HG03045 (cell line): ENCODE data around the gene OR7A10.

Experiments used
- ATAC-seq: cut with Tn5 transposase; IDR thresholded peaks from one replicate; pipeline ENCODE4 v1.9.1; 2021; ENCODE audit warnings: mild to moderate bottlenecking, moderate library complexity; ENCODE audit not compliant: unreplicated experiment

The OR7A10 gene

DNA sequence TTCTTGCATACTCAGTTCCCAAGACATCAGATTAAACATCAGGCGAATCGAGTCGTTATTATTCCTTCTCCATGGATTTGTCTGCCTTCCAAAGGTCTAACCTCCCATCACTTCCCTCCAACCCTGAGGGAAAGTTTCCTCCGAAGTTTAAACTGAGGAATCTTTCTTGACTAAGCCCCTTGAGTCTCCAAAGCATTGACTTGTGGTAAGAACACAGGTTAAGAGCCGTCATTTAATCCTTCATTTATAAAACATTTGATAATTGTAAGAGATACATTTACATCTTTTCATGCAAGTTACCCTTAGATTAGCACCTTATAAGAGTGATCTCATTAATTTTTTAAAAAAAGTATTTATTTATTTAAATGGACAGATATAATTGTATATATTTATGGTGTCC lies at the start of gene OR7A10:
OR7A10 (minus strand) TSS at position 101 of the 400 bp plus-strand sequence. CDS start 7,045 bp downstream, outside the sequence.
- no peak for ATAC-seq

DNA sequence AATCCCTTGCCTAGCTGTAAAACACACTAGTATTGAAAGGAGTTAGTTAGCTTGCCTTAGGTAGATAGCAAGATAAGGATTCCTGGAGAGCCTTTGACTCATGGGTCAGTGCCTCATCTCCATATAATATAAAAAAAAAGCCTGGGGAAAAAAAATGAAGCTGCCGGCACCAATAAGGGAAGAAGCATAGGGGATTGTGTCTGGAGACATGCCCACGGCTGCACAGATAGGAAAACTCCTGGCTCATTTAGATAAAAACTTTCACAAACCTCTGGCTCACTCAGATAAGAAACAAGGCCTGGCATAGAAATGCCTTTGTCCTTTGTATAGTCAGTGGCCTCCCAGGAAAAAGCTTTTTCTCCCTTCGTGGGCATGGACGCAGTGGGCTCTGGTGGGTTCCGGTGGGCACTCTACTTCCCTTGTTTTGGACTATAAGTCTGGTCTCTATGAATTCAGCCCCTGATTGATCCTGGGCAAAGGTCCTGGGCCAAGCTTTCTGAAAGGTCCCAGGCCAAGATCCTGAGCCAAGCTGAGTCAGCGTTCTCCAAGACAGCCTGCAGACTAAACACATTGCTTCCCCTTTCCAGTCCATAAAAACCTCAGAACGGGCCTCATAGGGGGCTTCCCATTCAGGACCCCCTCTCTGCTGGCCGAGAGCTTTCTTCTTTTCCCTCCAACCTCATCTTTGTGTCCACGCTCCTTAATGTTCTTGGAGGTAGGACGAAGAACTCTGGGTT lies 42.1 kb upstream of the OR7A10 start:
- ATAC-seq: no peak

DNA sequence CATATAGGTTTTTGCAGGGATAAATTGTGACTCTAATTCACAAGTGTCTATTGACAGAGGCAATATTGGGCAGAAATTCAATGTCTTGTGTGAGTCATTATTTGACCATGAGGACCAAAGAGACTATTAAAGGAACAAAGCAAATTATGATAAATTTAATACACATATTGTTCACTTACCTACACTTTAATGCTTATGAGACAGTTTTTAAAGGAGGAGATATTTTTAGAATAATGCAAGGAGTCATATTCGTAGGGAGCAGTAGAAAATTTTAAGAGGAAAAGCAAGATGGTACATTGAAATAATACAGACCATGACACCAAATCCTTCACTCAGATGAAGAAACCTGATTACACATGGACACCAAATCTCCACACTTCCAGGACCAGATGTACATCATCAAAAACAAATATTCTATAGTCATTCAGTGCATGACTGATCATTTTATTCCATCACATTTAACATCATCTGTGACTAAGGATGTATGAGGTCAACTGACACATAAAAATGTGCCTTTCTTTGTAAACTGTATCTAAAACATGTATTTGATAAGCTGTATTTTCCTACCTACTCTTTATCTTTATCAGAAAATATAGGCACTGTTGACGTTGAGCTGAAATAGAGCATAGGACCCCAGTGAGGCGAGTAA lies 41.4 kb upstream of the OR7A10 start:
- no peak for ATAC-seq

DNA sequence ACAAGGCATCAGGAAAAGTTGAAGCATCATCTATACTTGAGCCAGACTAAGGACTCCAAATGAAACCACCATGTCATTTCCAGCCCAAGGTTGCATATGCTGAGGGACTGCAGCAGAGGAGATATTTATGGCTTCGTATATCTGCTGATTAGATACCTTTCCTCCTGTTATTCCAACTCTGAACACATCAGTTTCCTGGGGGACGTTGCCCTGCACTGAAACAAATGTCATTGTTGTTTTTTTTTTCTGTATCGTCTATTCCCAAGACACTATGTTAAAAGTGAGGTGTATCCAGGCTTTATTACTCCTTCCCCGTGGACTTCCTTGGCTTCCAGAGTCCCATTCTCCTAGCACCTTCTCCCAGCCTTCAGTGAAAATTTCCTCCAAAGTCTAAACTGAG lies 37.3 kb upstream of the OR7A10 start, which contains the start of gene OR7A17:
OR7A17 (minus strand) TSS at position 101 of the 400 bp plus-strand sequence. CDS start 4,777 bp downstream, outside the sequence.
- no peak for ATAC-seq

DNA sequence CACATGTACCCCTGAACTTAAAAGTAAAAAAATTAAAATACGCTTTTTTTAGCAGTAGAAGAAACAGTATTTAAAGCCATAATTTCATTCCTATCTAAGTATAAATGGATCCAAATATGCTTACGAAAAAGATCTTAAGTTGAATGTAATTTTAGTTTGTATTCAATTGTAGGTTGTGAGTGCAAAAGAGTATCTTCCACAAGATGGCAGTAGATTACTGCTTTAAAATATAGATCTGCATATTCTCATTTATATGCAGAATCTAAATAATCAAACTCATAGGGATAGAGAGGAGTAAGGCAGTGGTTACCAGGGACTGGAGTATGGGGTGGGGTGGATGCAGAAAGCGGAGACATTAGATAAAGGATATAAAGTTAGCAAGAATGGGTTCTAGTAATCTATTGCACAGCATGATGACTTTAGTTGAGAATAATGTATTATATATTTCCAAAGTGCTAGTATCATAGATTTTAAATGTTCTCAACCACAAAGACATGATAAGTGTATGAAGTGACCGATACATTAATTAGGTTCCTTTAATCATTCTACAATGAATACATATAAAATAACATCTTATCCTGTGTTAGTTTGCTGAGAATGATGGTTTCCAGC lies 23.0 kb upstream of the OR7A10 start:
- no peak for ATAC-seq

DNA sequence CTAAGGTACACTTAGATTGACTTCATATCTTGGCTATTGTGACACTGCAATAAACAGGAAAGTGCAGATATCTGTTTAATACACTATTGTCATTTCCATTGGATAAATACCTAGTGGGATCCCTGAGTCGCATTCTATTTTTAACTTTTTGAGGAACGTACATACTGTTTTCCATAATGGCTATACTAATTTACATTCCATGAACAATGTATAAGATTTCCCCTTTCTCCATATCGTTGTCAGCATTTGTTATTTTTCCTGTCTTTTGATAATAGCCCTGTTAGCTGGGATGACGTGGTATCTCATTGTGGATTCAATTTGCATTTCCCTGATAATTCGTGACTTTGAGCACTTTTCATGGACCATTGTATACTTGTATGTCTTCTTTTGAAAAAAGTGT lies 19.8 kb upstream of the OR7A10 start:
- ATAC-seq: no peak

DNA sequence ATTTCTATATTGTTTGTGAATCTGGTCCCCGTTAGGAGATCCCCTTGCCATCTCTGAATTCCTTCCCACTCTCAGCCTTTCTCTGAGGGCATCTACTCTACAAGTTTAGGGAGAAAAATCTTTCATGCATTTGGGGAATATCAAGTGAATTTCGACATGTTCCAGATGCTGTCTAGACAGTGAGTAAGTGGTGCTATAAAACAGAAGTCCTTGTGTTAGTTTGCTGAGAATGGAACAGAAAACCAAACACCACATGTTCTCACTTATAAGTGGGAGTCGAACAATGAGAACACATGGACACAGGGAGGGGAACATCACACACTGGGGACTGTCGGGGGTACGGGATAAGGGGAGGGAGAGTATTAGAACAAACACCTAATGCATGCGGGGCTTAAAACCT lies 5.1 kb downstream of the OR7A10 start:
- no peak for ATAC-seq

DNA sequence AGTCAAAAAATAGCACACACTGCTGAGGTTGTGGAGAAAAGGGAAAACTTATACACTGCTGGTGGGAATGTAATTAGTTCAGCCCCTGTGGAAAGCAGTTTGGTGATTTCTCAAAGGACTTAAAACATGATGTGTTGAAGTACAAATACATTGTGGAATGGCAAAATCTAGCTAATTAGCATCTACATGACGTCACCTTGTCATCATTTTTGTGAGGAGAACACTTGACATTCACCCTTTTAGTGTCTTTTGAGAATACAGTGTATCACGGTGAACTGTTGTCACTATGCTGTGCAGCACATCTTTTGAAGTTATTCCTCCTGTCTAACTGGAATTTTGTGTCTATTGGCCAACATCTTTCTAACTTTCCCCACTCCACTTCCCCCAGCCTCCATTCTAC lies 5.6 kb downstream of the OR7A10 start:
- no peak for ATAC-seq

DNA sequence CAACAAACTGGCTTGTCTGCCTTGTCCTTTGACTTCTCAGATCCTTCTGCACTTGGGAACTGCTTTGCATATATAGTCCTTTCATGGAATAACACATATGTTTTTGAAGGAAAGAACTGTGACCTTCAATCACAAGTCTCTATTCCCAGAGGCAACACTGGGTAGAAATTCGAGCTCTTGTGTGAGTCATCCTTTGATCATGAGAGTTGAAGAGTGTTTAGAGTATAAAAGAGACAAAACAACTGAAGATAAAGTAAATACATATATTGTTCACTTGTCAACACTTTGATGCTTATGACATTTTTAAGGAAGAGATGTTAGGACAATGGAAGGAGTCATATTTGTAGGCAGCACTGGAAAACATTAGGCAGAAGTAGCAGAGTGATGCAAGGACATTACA lies 8.5 kb downstream of the OR7A10 start:
- ATAC-seq: no peak

DNA sequence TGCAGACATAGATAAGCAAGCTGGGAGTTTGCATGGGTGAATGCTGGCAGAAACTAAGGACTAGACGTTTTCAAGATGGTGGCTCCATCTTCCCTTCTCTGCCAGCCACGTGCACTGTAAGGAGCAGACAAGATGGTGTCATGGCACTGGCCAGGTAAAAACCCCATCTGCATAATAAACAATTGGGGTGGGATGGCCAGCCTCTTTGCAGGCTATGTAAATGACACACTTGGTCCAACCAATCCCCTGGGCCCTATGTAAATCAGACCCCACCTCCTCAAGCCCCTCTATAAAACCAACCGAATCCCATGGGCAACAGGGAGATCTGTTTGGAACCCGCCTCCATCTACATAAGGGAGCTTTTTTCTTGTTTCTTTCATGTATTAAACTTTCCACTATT lies 11.3 kb downstream of the OR7A10 start:
- no peak for ATAC-seq

DNA sequence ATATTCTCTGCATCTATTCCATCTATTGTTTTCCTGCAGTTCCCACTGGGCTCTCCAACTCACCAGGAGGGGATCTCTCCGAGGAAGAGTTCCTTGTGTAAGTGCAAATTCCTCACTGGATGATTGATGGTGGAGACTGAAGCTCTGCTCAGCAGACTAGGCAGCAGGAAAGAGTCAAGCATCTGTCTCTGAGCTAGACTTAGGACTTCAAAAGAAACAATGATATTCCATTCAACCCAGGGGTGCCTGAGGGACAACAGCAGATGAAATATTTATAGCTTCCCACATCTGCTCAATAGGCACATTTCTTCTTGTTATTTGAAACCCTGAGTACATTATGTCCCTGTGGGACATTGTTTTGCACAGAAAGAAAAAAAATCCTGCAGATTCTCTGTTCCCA lies 13.7 kb downstream of the OR7A10 start, which contains the start of the genes OR7A5 and OR7C1:
OR7A5 (minus strand) TSS at position 175 of the 400 bp plus-strand sequence. CDS start 6,944 bp downstream, outside the sequence.
OR7C1 (minus strand) TSS at position 175 of the 400 bp plus-strand sequence. CDS start 35,049 bp downstream, outside the sequence.
- ATAC-seq: no peak

DNA sequence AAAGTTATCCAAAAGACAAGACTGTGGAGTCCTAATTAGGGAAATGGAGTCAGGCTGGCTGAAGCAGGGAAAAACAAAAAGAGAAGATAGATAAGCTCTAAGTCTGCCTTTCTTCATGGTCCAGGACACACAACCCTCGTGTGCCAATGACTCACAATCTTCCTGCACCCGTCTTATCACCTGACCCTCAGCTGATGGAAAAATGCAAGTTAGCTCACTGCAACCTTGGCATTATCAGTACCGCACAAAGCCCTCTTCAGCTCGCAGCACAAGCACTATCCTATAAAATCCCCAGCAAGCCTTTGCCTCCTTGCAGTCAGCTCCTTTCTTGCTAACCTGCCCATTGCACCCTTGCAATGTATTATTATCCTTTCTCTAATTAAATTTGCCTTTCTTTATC lies 18.0 kb downstream of the OR7A10 start:
- no peak for ATAC-seq

DNA sequence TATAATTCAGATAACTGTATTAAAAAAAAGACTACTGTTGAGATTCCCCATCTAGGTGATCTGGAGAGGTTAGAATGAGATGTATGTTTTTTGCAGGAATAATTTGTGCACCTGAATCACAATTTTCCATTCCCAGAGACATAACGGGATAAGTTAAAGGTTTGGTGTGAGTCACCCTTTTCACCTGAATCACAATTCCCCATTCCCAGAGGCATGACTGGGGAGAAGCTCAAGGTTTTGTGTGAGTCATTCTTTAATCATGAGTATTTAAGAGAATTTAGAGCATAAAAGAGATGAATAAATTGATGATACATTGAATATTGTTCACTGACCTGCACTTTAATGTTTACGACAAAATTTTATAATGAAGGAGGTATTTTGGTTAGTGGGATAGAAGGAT lies 22.7 kb downstream of the OR7A10 start:
- ATAC-seq: no peak

DNA sequence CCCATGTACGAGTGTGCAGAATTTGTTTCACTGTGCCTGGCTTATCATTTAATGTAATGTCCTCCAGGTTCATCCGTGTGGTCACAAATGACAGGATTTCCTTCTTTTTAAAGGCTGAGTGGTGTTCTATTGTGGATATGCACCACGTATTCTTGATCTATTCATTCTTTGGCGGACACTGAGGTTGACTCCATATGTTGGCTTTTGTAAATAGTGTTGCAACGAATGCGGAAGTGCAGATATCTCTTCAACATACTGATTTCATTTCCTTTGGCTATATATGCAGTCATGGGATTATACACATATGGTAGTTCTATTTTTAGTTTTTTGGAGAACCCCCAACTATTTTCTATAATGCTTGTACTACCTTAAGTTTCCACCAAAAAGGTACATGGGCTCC lies 26.8 kb downstream of the OR7A10 start:
- no peak for ATAC-seq

DNA sequence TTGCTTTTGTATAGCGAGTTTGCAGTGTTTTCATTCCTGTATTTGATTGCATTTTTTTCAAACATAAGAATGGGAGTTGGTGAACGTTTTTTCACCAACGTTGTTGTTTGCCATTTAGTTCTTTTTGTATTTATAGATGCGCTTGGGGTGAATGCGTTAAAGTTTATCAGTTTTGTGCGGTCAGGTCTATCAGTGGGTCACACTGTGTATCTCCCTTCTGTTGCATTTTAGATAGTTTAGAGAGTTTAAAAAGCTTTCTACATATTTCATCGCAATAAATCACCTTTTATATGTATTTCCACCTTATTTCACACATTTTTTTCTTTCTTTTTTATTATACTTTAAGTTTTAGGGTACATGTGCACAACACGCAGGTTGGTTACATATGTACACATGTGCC lies 30.1 kb downstream of the OR7A10 start:
- ATAC-seq: no peak

DNA sequence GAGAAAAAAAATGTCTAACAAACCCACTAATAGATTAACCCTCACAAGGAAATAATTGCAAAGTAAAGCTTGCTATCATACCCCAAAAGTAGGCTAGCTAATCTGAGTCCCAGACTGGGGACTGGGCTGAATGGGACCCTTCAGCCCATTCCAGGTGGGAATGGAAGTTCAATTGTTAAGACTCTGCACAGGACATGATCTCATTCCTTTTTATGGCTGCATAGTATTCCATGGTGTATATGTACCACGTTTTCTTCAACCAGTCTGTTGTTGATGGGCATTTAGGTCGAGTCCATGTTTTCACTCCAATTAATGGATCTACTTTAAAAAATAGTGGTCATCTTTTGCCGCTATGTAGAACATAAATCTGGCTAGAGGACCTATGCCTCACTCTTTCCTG lies 31.7 kb downstream of the OR7A10 start:
- ATAC-seq: no peak

DNA sequence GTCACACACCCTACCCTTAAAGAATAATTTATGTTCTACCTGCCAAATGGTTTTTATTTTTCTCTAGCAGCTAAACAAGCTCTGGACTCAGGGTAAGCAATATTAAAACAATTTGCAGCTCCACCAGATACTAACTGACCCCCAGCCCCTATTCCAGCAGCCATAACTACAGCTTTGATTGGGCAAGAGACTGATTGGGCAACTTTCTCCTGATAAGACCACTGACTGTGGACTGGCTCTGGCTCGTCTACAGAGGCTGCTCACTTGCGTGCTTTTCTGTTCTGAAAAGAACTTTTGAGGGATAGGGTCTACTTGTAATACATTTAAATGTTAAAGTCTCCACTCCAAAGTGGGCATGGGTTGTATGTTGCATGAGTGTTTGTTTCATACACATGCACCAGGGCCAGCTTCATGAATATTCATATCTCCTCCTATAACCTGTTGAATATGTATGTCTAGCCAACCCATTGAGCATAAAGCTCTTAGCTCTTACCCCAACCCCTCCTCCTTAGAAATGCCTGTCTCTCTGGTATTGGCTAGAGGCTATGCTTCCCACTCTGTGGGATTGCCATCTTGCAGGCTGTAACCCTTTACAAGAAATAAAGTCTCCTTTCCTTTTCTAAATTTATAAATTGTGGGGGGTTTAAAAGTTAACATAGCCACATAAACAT lies 33.6 kb downstream of the OR7A10 start:
- no peak for ATAC-seq

DNA sequence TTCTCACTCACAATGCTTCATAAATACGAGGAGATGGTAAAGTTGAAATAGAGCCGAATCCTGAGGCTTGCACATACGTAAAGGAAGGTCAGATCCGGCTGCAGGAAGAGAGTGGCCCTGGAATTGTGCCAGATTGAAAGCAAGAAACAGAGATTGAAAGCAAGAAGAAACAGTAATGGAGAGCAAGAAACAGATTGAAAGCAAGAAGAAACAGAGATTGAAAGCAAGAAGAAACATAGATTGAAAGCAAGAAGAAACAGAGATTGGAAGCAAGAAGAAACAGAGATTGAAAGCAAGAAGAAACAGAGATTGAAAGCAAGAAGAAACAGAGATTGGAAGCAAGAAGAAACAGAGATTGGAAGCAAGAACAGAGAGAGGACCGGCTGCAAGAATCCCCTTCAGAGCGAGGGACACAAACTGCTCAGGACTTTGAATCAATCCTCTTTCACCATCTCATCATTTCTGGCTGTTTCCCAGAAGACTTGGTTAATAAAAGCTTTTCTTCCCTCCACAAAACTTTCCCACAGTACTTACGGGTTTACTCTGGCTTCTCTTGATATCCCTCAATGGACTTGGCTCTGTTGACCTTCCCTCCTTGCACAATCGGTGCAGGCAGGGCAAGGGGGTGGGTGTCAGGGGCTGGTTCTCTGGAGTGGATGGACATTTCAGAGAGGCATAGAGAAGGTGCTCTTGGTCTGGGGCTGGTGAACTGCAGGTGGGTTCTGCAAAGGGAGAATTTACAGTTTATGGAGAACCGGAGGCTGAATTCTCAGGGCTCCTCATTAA lies 39.3 kb downstream of the OR7A10 start:
- no peak for ATAC-seq

DNA sequence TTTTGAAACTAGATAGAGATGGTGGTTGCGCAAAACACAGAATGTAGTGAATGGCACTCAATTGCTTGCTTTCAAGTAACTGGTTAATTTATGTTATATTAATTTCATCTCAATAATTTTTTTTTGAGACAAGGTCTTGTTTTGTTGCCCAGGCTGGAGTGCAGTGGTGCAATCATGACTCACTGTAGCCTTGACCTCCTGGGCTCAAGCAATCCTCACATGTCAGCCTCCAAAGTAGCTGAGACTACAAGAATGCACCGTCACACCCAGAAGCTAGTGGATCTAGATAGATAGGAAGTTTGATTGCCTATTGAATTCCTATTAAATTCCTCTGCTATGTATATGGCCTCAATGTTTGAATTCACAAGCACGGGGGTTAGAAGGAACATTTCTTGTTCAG lies 44.0 kb downstream of the OR7A10 start:
- ATAC-seq: no peak

DNA sequence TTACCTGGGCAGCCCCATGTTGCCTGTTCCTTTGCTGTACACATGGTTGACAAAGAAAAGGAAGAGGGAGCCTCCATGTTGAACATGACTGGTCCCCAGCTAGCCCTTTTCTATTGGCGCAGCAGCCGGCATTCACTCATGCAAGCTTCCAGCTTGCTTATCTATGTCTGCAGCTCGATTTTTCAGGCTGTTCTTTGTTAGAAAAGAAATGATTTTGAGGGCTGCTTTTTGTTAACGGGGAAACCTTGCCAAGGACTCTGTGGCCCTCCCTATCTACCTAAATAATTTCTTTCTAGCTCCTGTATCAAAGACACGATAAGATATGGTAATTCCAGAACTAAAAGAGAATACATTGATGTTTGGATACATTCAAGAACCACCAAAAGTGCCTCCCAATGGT lies 50.0 kb downstream of the OR7A10 start:
- ATAC-seq: no peak
